B cell (primary cell): ENCODE results near the gene LONP2.

ENCODE experiments used
- CTCF ChIP-seq: fragments of 200-600 bp; IDR thresholded peaks from one replicate; pipeline ENCODE4 v1.8.0; 2022; ENCODE audit warnings: antibody characterized with exemption, mild to moderate bottlenecking
- EZH2 ChIP-seq: IDR thresholded peaks from 2 replicates; pipeline ENCODE4 v1.6.1; 2012; ENCODE audit warnings: borderline replicate concordance, low read depth, mild to moderate bottlenecking, moderate library complexity, low read length; ENCODE audit not compliant: insufficient read depth, poor library complexity, severe bottlenecking

- TF ChIP-seq CTCF (no peak), EZH2 (no peak)
Measured at GRCh38 chr16:48261569-48261968, 17.5 kb downstream of the LONP2 start.
